Hepatocyte (in vitro differentiated cells): Measurements from ENCODE around the gene PLSCR4.

Experiments used
- EZH2 ChIP-seq: fragments of 200-600 bp; sonication (generic); IDR thresholded peaks from 2 replicates; pipeline ENCODE4 v1.6.1; 2016; ENCODE audit warnings: antibody characterized with exemption, mild to moderate bottlenecking, borderline replicate concordance
- EZH2phosphoT487 ChIP-seq: fragments of 200-600 bp; sonication (generic); IDR thresholded peaks from one replicate; pipeline ENCODE4 v1.6.1; 2018; ENCODE audit warnings: antibody characterized with exemption, mild to moderate bottlenecking, low read depth, moderate library complexity; ENCODE audit not compliant: unreplicated experiment, severe bottlenecking
- TF ChIP-seq, protein P1 (sequence below): fragments of 200-600 bp; sonication (generic); IDR thresholded peaks from 2 replicates; pipeline ENCODE4 v1.5.1; 2016; ENCODE audit warnings: antibody characterized with exemption, mild to moderate bottlenecking; ENCODE audit not compliant: poor library complexity

DNA sequence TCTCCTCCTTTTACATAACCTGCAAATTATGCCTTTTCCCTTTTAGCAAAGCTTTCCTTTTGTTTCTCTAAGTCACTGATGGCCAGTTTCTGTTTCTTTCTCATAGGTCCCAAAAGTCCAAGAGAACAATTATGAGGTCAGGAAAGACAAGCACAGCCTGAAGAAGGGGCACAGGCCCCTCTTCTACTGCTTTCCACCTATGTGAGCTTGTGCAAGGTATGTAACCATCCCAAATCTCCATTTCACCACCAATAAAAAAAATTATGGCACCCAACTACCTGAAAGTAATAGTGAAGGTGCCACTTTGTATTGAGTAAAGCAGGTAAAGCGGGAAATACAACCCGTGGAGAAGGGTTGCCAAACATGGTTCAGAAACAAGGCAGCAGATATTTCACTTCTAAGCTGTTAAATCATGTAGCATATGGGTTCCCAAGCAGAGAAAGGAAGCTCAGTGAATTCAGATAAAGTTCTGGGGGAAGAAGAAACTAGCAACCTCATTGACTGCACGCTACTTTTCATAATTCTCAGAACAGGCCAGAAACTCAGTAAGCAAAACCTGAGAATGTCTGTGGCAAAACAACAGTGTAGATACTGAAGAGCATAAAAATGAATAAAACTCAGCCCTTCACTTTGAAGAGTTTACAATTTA lies 94.1 kb downstream of the PLSCR4 start:
- TF ChIP-seq EZH2 (no peak), EZH2phosphoT487 (no peak)
- TF ChIP-seq, protein P1, sequence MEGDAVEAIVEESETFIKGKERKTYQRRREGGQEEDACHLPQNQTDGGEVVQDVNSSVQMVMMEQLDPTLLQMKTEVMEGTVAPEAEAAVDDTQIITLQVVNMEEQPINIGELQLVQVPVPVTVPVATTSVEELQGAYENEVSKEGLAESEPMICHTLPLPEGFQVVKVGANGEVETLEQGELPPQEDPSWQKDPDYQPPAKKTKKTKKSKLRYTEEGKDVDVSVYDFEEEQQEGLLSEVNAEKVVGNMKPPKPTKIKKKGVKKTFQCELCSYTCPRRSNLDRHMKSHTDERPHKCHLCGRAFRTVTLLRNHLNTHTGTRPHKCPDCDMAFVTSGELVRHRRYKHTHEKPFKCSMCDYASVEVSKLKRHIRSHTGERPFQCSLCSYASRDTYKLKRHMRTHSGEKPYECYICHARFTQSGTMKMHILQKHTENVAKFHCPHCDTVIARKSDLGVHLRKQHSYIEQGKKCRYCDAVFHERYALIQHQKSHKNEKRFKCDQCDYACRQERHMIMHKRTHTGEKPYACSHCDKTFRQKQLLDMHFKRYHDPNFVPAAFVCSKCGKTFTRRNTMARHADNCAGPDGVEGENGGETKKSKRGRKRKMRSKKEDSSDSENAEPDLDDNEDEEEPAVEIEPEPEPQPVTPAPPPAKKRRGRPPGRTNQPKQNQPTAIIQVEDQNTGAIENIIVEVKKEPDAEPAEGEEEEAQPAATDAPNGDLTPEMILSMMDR = no peak
